Uterus (tissue), 4 donors: ENCODE measurements around the gene BEND7. TPM values are rescaled to one million over a fixed set of nuclear protein-coding genes. Genes with fewer than 3 reads are reported as not detected.

ENCODE experiments used
- DNase-seq, 2 donors: peaks; one replicate each; pipeline ENCODE4 v3.0.0-alpha.2; 2019 to 2020
- H3K27ac ChIP-seq, 2 donors: fragments of 200-600 bp; sonication (generic); 1 replicate in 1 of 2; 2 replicates in 1 of 2; pipeline ENCODE4 v1.5.1; 2016 to 2018
- H3K27me3 ChIP-seq, 2 donors: fragments of 200-600 bp; sonication (generic); one replicate each; pipeline ENCODE4 v1.5.1; 2018 to 2019; ENCODE audit warnings: control low read depth in 1 of 2
- H3K36me3 ChIP-seq, 2 donors: fragments of 200-600 bp; sonication (generic); one replicate each; pipeline ENCODE4 v1.5.1; 2019; ENCODE audit warnings: control low read depth in 1 of 2
- H3K4me1 ChIP-seq, 2 donors: fragments of 200-600 bp; sonication (generic); one replicate each; pipeline ENCODE4 v1.5.1; 2018 to 2019; ENCODE audit warnings: control low read depth in 1 of 2
- H3K4me3 ChIP-seq, 2 donors: fragments of 200-600 bp; sonication (generic); 1 replicate in 1 of 2; 2 replicates in 1 of 2; pipeline ENCODE4 v1.5.1; 2018 to 2019; ENCODE audit warnings: mild to moderate bottlenecking in 1 of 2
- H3K9me3 ChIP-seq, 2 donors: fragments of 200-600 bp; sonication (generic); one replicate each; pipeline ENCODE4 v1.5.1; 2019; ENCODE audit warnings: control low read depth in 1 of 2
- CTCF ChIP-seq, 4 experiments: fragments of 200-600 bp in 2 of 4; fragments of 450-650 bp in 2 of 4; sonication (generic) in 2 of 4; IDR thresholded peaks; one replicate each; pipeline ENCODE4 v1.5.1; 2016 to 2019; ENCODE audit warnings: antibody characterized with exemption in 4 of 4, mild to moderate bottlenecking in 2 of 4, moderate library complexity in 1 of 4
- POLR2A ChIP-seq, 2 donors: fragments of 450-650 bp; IDR thresholded peaks; one replicate each; pipeline ENCODE4 v1.6.1; 2016; ENCODE audit warnings: antibody characterized with exemption in 2 of 2, mild to moderate bottlenecking in 1 of 2, moderate library complexity in 1 of 2
- intact Hi-C: fragments of 100-400 bp; cut with DNase I; formaldehyde crosslinking; loops from one replicate; pipeline ENCODE4 v1.15.1; 2023; ENCODE audit warnings: low total_unique reads
- total RNA-seq, 4 donors: library from RNA; depleted of rRNA in 3 of 4; stranded (reverse); fragments of >200 nt in 3 of 4; gene quantifications; one replicate each; pipeline versions ENCODE4 v1.1.0 to v1.2.4, GENCODE V29; 2014 to 2023
- donor health status: DM: yes; HTN: yes; CAD: no.

The BEND7 gene
- total RNA-seq, 4 donors from 2014 or later, result 3.3 to 32.7 (median 11.9) TPM

- Histone ChIP-seq H3K36me3 (no peaks in the 10 kb centered on the region), H3K9me3 (no peaks in the 10 kb centered on the region), H3K27me3 (no peaks in the 10 kb centered on the region), H3K4me3 (no peak overlapping the region), H3K27ac (no peak overlapping the region), H3K4me1 (no peaks in the 10 kb centered on the region)
- TF ChIP-seq POLR2A (IDR thresholded peaks at IDR 0.05), result no peak
- no peak for TF ChIP-seq CTCF (IDR thresholded peaks at IDR 0.05)
- intact Hi-C loops, result no loop called here
- DNase-seq, result no peak
These were observed 8.6 kb downstream of the BEND7 start for GRCh38 chr10:13520194-13520593.

- Histone ChIP-seq H3K36me3 (no peaks in the 10 kb centered on the region), H3K9me3 (no peaks in the 10 kb centered on the region), H3K27ac (no peak overlapping the region), H3K4me1 (no peaks in the 10 kb centered on the region), H3K4me3 (no peak overlapping the region), H3K27me3 (no peaks in the 10 kb centered on the region)
- no peak for DNase-seq
- no peak for TF ChIP-seq POLR2A (IDR thresholded peaks at IDR 0.05)
- TF ChIP-seq CTCF (IDR thresholded peaks at IDR 0.05), result no peak
- intact Hi-C loops, result no loop called here
These were observed 10.6 kb downstream of the BEND7 start for GRCh38 chr10:13518076-13518692.

- H3K4me1 ChIP-seq, result no peaks in the 10 kb centered on the region
- no peaks in the 10 kb centered on the region for H3K9me3 ChIP-seq
- no peak overlapping the region for H3K27ac ChIP-seq
- TF ChIP-seq POLR2A (IDR thresholded peaks at IDR 0.05) (no peak), CTCF (IDR thresholded peaks at IDR 0.05) (no peak)
- no peaks in the 10 kb centered on the region for H3K36me3 ChIP-seq
- H3K4me3 ChIP-seq, result no peak overlapping the region
- intact Hi-C loops, result no loop called here
- no peaks in the 10 kb centered on the region for H3K27me3 ChIP-seq
- DNase-seq, result no peak
These were observed 11.1 kb downstream of the BEND7 start for GRCh38 chr10:13517675-13518074.

- Histone ChIP-seq H3K27me3 (no peaks in the 10 kb centered on the region), H3K4me3 (no peak overlapping the region), H3K9me3 (no peaks in the 10 kb centered on the region), H3K4me1 (no peaks in the 10 kb centered on the region), H3K36me3 (no peaks in the 10 kb centered on the region), H3K27ac (no peak overlapping the region)
- TF ChIP-seq POLR2A (IDR thresholded peaks at IDR 0.05), result no peak
- TF ChIP-seq CTCF (IDR thresholded peaks at IDR 0.05), result no peak
- no peak for DNase-seq
- intact Hi-C loops, result no loop called here
These were observed 12.6 kb downstream of the BEND7 start for GRCh38 chr10:13516176-13516575.

GRCh38 chr10:13515467-13515866 is 13.3 kb downstream of the BEND7 start:
- no peaks in the 10 kb centered on the region for H3K36me3 ChIP-seq
- intact Hi-C loops, result no loop called here
- no peaks in the 10 kb centered on the region for H3K9me3 ChIP-seq
- no peak overlapping the region for H3K4me3 ChIP-seq
- no peak for DNase-seq
- H3K27me3 ChIP-seq, result no peaks in the 10 kb centered on the region
- no peaks in the 10 kb centered on the region for H3K4me1 ChIP-seq
- TF ChIP-seq POLR2A (IDR thresholded peaks at IDR 0.05), result no peak
- TF ChIP-seq CTCF (IDR thresholded peaks at IDR 0.05), result no peak
- H3K27ac ChIP-seq, result no peak overlapping the region
